GM21381 (cell line): Measurements from ENCODE around the gene ARPC1A.
A peak's percentile ranks its signal among the peaks of the same experiment; 100 is the strongest.
"Not testable (repeated sequence)": the region's sequence is repeated elsewhere in the genome, so short reads cannot be mapped to it uniquely, and the experiment has no call there.

Experiments
- ATAC-seq: cut with Tn5 transposase; IDR thresholded peaks from one replicate; pipeline ENCODE4 v1.9.1; 2021; ENCODE audit warnings: mild to moderate bottlenecking, moderate library complexity; ENCODE audit not compliant: unreplicated experiment

Gene ARPC1A

DNA sequence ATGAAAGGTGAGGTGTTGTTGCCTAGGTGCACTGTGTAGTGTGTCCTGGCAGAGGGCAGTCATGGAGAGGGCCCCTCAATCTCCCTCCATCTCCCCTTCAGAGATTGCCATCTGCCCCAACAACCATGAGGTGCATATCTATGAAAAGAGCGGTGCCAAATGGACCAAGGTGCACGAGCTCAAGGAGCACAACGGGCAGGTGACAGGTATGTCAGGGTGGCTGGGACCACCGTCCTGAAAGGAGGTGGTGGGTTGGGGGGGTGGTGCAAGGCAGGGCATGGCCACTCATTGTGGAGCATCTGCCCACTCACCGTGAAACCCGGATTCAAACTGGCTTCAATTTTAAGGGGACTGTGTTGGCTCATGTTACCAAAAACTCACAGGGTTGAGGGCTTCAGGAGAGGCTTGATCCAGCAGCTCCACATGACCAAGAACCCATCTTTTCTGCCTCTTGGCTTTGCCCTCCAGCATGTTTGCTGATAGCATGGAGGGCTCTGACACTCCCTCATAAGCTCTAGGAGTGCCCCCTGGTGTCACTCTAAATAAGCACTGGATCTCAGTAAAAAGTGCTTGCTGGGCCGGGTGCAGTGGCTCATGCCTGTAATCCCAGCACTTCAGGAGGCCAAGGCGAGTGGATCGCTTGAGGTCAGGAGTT is 61.0 kb downstream of the ARPC1A start:
- no peak for ATAC-seq

DNA sequence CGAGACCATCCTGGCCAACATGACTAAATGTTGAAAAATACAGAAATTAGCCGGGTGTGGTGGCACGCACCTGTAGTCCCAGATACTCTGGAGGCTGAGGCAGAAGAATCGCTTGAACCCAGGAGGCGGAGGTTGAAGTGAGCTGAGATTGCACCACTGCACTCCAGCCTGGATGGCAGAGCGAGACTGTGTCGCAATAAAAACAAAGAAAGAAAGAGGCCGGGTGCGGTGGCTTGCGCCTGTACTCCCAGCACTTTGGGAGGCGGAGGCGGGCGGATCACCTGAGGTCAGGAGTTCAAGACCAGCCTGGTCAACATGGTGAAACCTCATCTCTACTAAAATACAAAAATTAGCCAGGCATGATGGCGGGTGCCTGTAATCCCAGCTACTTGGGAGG is 61.5 kb downstream of the ARPC1A start:
- not testable (repeated sequence) for ATAC-seq

- ATAC-seq = no peak
Observed at GRCh38 chr7:99387912-99388311, 62.2 kb downstream of the ARPC1A start.

DNA sequence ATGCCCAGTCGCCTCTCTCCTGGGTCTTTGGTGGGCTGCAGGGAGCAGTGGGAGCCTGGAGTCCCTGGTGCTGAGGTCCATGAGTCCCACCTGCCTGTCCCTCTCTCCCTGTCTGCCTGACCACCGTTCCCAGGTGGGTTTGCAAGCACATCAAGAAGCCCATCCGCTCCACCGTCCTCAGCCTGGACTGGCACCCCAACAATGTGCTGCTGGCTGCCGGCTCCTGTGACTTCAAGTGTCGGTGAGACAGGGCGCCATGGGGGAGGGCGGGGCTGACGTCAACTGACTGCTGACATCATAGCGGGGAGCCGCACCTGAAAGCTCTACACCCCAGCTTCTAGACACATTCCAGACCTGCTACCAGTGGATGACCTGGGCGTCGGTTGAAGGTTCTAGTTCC is 64.1 kb downstream of the ARPC1A start:
- no peak for ATAC-seq

- ATAC-seq = no peak
Observed at GRCh38 chr7:99390941-99391602, 65.4 kb downstream of the ARPC1A start.

- no peak for ATAC-seq
Observed at GRCh38 chr7:99392046-99392445, 66.3 kb downstream of the ARPC1A start.

DNA sequence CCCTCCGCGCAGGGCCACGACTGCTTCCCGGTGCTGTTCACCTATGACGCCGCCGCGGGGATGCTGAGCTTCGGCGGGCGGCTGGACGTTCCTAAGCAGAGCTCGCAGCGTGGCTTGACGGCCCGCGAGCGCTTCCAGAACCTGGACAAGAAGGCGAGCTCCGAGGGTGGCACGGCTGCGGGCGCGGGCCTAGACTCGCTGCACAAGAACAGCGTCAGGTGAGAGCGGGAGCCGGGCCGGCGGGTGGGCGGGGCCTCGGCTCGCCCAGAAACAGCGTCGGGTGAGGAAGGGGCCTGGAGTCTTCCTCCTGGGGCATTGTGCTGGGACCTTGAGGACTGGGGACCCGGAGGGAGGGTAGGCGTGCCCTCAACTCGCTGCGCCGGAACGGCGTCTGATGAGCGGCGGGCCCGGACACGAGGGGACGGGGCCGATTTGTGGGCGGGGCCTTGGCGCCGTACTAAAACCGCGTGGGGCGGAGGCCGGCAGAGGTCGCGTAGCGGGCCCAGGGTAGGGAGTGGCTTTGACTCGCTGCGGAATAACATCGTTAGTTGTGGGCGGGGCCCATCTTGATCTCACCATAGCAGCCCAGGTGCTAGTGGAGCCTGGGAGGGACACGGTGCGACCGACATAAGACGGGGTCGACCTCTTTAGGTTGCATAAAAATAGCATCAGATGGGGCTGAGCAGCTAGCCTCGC is 67.1 kb downstream of the ARPC1A start:
- peak; percentile 66 for ATAC-seq

DNA sequence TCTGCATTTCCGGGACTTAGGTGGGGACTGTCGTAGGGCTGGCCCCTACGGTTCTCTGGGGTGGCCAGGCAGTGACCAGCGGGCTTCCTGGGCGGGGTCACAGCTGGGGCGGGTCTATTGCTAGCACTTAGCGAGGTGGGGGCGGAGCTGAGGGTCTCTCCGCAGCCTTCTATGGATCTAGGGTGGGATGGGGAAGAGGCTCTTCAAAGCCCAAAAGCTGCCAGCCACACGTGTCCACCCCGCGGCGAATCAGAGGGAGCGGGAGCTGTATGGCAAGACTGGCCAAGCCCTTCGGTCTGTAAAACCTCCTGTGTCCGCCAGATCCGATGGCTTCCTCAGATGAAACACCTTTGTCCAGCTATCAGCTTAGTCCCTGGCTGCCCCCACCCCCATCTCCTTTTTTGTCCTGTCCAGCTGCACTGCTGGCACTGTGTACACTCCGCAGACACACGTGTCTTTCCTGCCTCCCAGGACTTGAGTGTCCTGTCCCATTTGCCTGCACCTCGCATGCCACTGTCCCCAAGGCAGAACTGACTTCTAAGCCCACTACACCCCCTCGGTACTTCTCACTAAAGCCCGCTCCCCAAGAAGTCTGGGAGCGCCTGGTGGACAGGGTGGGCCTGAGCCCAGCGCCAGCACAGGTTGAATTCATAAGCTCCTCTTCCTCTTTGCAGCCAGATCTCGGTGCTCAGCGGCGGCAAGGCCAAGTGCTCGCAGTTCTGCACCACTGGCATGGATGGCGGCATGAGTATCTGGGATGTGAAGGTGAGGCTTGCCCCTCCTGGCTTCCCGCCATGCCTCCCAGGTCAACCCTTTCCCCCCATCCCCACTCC is 67.9 kb downstream of the ARPC1A start:
- ATAC-seq = no peak

DNA sequence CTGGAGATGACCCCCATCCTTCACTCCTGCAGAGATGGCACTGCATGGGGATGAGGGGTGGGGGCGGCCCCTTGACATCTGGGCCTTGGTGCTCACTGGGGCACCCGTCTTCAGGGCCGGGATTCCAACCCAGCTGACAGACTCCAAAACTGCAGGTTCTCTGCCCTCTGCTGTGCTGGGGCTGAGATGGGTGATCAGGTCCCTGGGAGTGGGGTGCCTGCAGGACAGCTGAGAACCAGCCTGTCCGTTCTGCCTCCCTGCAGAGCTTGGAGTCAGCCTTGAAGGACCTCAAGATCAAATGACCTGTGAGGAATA is 68.4 kb downstream of the ARPC1A start:
- ATAC-seq = no peak

- no peak for ATAC-seq
Observed at GRCh38 chr7:99395616-99396327, 70.1 kb downstream of the ARPC1A start.

- no peak for ATAC-seq
Observed at GRCh38 chr7:99396418-99397296, 71.0 kb downstream of the ARPC1A start.

DNA sequence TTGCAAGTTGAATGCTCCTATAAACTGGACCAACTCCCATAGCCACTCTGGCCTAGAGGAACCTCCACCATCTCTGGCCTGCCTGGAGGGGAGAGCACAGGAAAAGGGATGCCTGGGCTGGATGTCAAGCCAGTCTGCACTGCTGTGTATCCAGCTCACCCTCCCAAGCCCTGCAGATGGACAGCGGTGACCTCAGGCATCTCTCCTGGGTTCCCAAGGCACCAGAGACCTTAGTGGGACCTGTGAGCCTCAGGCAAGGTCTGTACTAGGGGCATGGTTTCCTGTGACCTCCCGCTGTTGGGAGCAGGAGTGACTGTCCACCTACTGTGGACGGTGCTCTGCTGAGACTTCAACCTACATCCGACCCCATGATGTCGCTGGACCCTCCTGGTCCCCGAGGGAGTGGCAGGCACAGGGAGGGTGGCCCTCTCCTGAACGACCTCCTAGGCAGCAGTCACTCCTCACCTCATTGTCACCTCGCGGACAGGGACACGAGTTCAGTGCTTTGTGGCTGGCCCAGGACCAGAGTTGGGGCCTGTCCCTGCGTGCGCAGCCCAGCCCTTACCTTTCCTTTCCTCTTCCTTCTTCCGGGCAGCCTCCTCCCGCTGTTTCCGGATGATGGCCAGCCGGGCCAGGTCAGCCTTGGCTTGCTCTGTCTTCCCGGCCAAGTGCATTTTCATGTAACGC is 71.7 kb downstream of the ARPC1A start:
- no peak for ATAC-seq

GRCh38 chr7:99398891-99399445 is 73.3 kb downstream of the ARPC1A start:
- no peak for ATAC-seq

GRCh38 chr7:99399597-99399996 is 73.9 kb downstream of the ARPC1A start:
- ATAC-seq = no peak

- ATAC-seq = no peak
Observed at GRCh38 chr7:99402854-99403253, 77.2 kb downstream of the ARPC1A start.

- no peak for ATAC-seq
Observed at GRCh38 chr7:99403764-99404163, 78.1 kb downstream of the ARPC1A start.

- ATAC-seq = no peak
Observed at GRCh38 chr7:99404235-99404976, 78.7 kb downstream of the ARPC1A start.

DNA sequence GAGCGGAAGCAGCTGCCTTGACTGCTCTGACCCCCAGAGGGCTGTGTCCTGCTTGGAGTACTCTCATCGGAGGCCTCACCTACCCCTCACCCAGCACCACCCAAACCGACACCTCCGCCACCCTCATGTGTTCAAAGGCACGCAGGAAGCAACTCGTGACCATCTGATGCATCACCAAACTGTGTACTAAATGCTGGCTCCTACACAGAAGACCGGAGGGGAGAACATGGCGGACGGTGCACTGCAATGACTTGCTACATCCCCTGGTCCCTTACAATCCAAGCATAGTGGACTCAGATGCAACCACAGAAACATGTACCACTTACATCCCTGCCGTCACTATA is 79.3 kb downstream of the ARPC1A start:
- no peak for ATAC-seq
